AG10803 (cell line): ENCODE data around the gene CLDN6.

Experiments
- DNase-seq: peaks from one replicate; pipeline ENCODE4 v3.0.0; 2010; ENCODE audit warnings: low read depth
- H3K4me3 ChIP-seq: 2 replicates; pipeline ENCODE4 v1.5.1; 2011; ENCODE audit warnings: mild to moderate bottlenecking, low read length, control low read depth
- CTCF ChIP-seq: conservative IDR thresholded peaks from 2 replicates; pipeline ENCODE4 v1.5.1; 2011; ENCODE audit warnings: mild to moderate bottlenecking, low read length, control low read depth, inconsistent platforms

The CLDN6 gene

GRCh38 chr16:2967721-2968161 lies 50.2 kb downstream of the CLDN6 start:
- TF ChIP-seq CTCF, result no peak
- no peak overlapping the region for H3K4me3 ChIP-seq
- no peak for DNase-seq

- no peak for TF ChIP-seq CTCF
- no peak overlapping the region for H3K4me3 ChIP-seq
These were observed 50.8 kb downstream of the CLDN6 start for GRCh38 chr16:2967211-2967631.

GRCh38 chr16:2966808-2967191 lies 51.2 kb downstream of the CLDN6 start:
- DNase-seq, result no peak
- no peak; the same call in 1 of the 2 replicates for TF ChIP-seq CTCF
- H3K4me3 ChIP-seq, result no peak overlapping the region

More at GRCh38 chr16:2967211-2967631, 50.8 kb downstream of the CLDN6 start:
- no peak for DNase-seq

- H3K4me3 ChIP-seq, result no peak overlapping the region
- no peak for DNase-seq
- TF ChIP-seq CTCF, result no peak
These were observed 51.8 kb downstream of the CLDN6 start for GRCh38 chr16:2966043-2966807.
